Measurements from ENCODE around the gene LCNL1. TPM values are rescaled to one million over a fixed set of nuclear protein-coding genes. Genes with fewer than 3 reads are reported as not detected.

The LCNL1 gene
- total RNA-seq, 2 experiments from 2014 or later, result not detected

GRCh38 chr9:136973618-136974617 is 8.9 kb upstream of the LCNL1 start:
- DNase-seq, result no peak
- no peak overlapping the region for H3K27ac Mint-ChIP-seq
- no peak overlapping the region for H3K4me3 Mint-ChIP-seq
- peaks cover 17% of the 10 kb centered on the region for H3K4me1 Mint-ChIP-seq (ENCODE audit: low read depth)
- H3K9me3 Mint-ChIP-seq, result no peaks in the 10 kb centered on the region
- H3K27me3 Mint-ChIP-seq, result no peaks in the 10 kb centered on the region
- intact Hi-C loops (cut with micrococcal nuclease), result no loop called here
- ChIA-PET POLR2A (interaction anchor here (1.1 kb wide), 1 partner anchor 12 kb away, joined by 3 read pairs; no protein-coding TSS in a partner anchor), CTCF (interaction anchor here (1.1 to 3.8 kb wide), 5 partner anchors 26 to 61 kb away, joined by 3 to 31 read pairs (median 13); partner anchors contain the start of genes ABCA2 and C8G)
- no peaks in the 10 kb centered on the region for H3K36me3 Mint-ChIP-seq

- intact Hi-C loops (cut with micrococcal nuclease), result no loop called here
- ChIA-PET POLR2A (interaction anchor here (0.6 to 1.1 kb wide), 4 partner anchors 13 to 160 kb away, joined by 3 read pairs; partner anchors contain the start of gene PAXX), CTCF (interaction anchor here (0.9 to 3.8 kb wide), 12 partner anchors 10 to 132 kb away, joined by 3 to 31 read pairs (median 5); partner anchors contain the start of genes ABCA2, AJM1, C8G and CLIC3)
- no peaks in the 10 kb centered on the region for H3K9me3 Mint-ChIP-seq
- peak; percentile 40 for DNase-seq
- H3K36me3 Mint-ChIP-seq, result no peaks in the 10 kb centered on the region
- no peaks in the 10 kb centered on the region for H3K27me3 Mint-ChIP-seq
- H3K4me1 Mint-ChIP-seq (ENCODE audit: low read depth), result peaks cover 17% of the 10 kb centered on the region
- no peak overlapping the region for H3K27ac Mint-ChIP-seq
- H3K4me3 Mint-ChIP-seq, result peak overlapping the region; percentile 23
These were observed 7.8 kb upstream of the LCNL1 start for GRCh38 chr9:136974817-136975535.

- Mint-ChIP-seq H3K27ac (no peak overlapping the region), H3K4me3 (peak overlapping the region; percentile 23)
- CTCF ChIA-PET, result interaction anchor here (0.8 to 3.8 kb wide), 13 partner anchors 10 to 188 kb away, joined by 3 to 31 read pairs (median 4); partner anchors contain the start of genes ABCA2, AJM1, CLIC3 and PAXX
These were observed 7.1 kb upstream of the LCNL1 start for GRCh38 chr9:136975644-136976043.

GRCh38 chr9:136977223-136977622 is 5.6 kb upstream of the LCNL1 start, which contains the start of gene PTGDS:
TSS of gene PTGDS (plus strand) at chr9:136977504. CDS start at chr9:136977579, 75 bp downstream.
- H3K4me3 Mint-ChIP-seq, result no peak within 1 kb of the TSS
- intact Hi-C loops (cut with micrococcal nuclease), result no loop called here
- no peaks in the 10 kb centered on the region for H3K36me3 Mint-ChIP-seq
- H3K9me3 Mint-ChIP-seq, result no peaks in the 10 kb centered on the region
- H3K27ac Mint-ChIP-seq, result no peak within 1 kb of the TSS
- peaks cover 1% of the 10 kb centered on the region for H3K27me3 Mint-ChIP-seq
- ChIA-PET CTCF (interaction anchor here (1.3 to 3.8 kb wide), 3 partner anchors 52 to 199 kb away, joined by 3 to 31 read pairs (median 26); partner anchors contain the start of gene ABCA2), POLR2A (no interaction called here)
- peaks cover 17% of the 10 kb centered on the region for H3K4me1 Mint-ChIP-seq (ENCODE audit: low read depth)
- DNase-seq, result no peak

More at GRCh38 chr9:136975644-136976043, 7.1 kb upstream of the LCNL1 start:
- POLR2A ChIA-PET, result interaction anchor here (0.9 kb wide), 1 partner anchor 60 kb away, joined by 3 read pairs; no protein-coding TSS in a partner anchor
- peak; percentile 66 for DNase-seq
- H3K27me3 Mint-ChIP-seq, result no peaks in the 10 kb centered on the region
- peaks cover 17% of the 10 kb centered on the region for H3K4me1 Mint-ChIP-seq (ENCODE audit: low read depth)
- H3K9me3 Mint-ChIP-seq, result no peaks in the 10 kb centered on the region
- no peaks in the 10 kb centered on the region for H3K36me3 Mint-ChIP-seq
- intact Hi-C loops (cut with micrococcal nuclease), result no loop called here

- peaks cover 1% of the 10 kb centered on the region for H3K27me3 Mint-ChIP-seq
- H3K9me3 Mint-ChIP-seq, result no peaks in the 10 kb centered on the region
- ChIA-PET CTCF (interaction anchor here (0.9 to 1.4 kb wide), 2 partner anchors 52 to 135 kb away, joined by 3 to 5 read pairs; partner anchors contain the start of gene AJM1), POLR2A (interaction anchor here (1.0 kb wide), 1 partner anchor 15 kb away, joined by 3 read pairs; the partner anchor contains the start of gene PAXX)
- DNase-seq, result no peak
- intact Hi-C loops (cut with micrococcal nuclease), result loop anchor here (1.0 kb wide), 1 partner anchor 15 kb away; the partner anchor contains the start of gene PAXX
- no peak overlapping the region for H3K27ac Mint-ChIP-seq
- H3K4me1 Mint-ChIP-seq (ENCODE audit: low read depth), result peaks cover 17% of the 10 kb centered on the region
- H3K4me3 Mint-ChIP-seq, result no peak overlapping the region
- H3K36me3 Mint-ChIP-seq, result no peaks in the 10 kb centered on the region
These were observed 5.1 kb upstream of the LCNL1 start for GRCh38 chr9:136977649-136978072.

GRCh38 chr9:136978073-136978864 is 4.5 kb upstream of the LCNL1 start:
- H3K36me3 Mint-ChIP-seq, result no peaks in the 10 kb centered on the region
- ChIA-PET CTCF (interaction anchor here (0.9 to 1.4 kb wide), 2 partner anchors 51 to 136 kb away, joined by 3 to 5 read pairs; partner anchors contain the start of gene AJM1), POLR2A (interaction anchor here (1.0 kb wide), 1 partner anchor 14 kb away, joined by 3 read pairs; the partner anchor contains the start of gene PAXX)
- intact Hi-C loops (cut with micrococcal nuclease), result loop anchor here (1.0 kb wide), 1 partner anchor 14 kb away; the partner anchor contains the start of gene PAXX
- no peaks in the 10 kb centered on the region for H3K9me3 Mint-ChIP-seq
- H3K4me1 Mint-ChIP-seq (ENCODE audit: low read depth), result peaks cover 17% of the 10 kb centered on the region
- DNase-seq, result peak; percentile 77
- peaks cover 1% of the 10 kb centered on the region for H3K27me3 Mint-ChIP-seq
- no peak overlapping the region for H3K4me3 Mint-ChIP-seq
- H3K27ac Mint-ChIP-seq, result no peak overlapping the region

- Mint-ChIP-seq H3K27me3 (peaks cover 6% of the 10 kb centered on the region), H3K4me1 (ENCODE audit: low read depth) (peaks cover 19% of the 10 kb centered on the region), H3K27ac (no peak overlapping the region), H3K4me3 (no peak overlapping the region), H3K36me3 (no peaks in the 10 kb centered on the region), H3K9me3 (no peaks in the 10 kb centered on the region)
- no peak for DNase-seq
- intact Hi-C loops (cut with micrococcal nuclease), result loop anchor here (1.0 kb wide), 1 partner anchor 13 kb away; the partner anchor contains the start of gene PAXX
- ChIA-PET CTCF (interaction anchor here (1.4 kb wide), 1 partner anchor 137 kb away, joined by 3 read pairs; the partner anchor contains the start of gene AJM1), POLR2A (no interaction called here)
These were observed 3.8 kb upstream of the LCNL1 start for GRCh38 chr9:136978865-136979544.

GRCh38 chr9:136979769-136980587 is 2.8 kb upstream of the LCNL1 start:
- Mint-ChIP-seq H3K9me3 (no peaks in the 10 kb centered on the region), H3K4me3 (no peak overlapping the region), H3K27me3 (peaks cover 7% of the 10 kb centered on the region), H3K27ac (no peak overlapping the region), H3K36me3 (no peaks in the 10 kb centered on the region), H3K4me1 (ENCODE audit: low read depth) (peaks cover 16% of the 10 kb centered on the region)
- no peak for DNase-seq
- intact Hi-C loops (cut with micrococcal nuclease), result no loop called here
- POLR2A ChIA-PET, result no interaction called here
- CTCF ChIA-PET, result no interaction called here

DNA sequence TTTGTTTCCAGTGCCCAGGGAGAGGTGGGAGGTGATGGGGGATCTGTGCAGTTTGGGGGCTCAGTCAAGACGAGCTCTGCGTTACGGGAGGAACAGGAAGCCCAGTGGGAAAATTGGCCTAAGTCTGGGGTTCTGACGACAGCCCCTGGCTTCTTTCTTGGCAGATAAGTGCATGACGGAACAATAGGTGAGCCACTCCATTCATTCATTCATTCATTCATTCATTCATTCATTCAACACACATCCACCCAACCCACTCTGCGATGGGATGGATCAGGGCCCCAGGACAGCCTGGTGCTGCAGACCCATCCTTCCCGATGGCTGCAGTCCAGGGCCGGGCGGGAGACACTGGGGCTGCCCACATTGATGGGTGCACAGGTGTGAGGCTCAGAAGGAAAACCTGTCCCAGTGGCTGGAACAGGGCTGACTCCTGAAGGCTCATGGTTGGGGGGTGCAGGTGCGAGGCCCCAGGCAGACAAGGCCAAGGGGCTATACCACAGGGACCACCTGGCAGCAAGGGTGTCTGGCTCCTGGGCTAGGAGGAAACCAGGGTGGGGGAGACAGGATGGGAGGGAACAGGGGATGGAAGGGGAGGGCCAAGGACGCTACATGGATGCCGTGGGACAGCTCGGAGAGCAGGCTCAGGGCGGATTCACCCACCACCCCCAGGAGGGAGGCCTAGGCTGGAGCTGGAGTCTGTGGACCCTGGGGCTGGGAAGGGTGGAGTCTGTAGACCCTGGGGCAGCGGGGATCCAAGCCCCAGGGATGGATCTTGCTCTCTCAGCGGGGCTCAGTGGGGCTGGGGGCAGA is 1.9 kb upstream of the LCNL1 start:
- ChIA-PET CTCF (no interaction called here), POLR2A (no interaction called here)
- no peak for DNase-seq
- Mint-ChIP-seq H3K9me3 (no peaks in the 10 kb centered on the region), H3K4me1 (ENCODE audit: low read depth) (peaks cover 8% of the 10 kb centered on the region), H3K36me3 (no peaks in the 10 kb centered on the region), H3K27ac (peak overlapping the region; percentile 24), H3K27me3 (peaks cover 8% of the 10 kb centered on the region), H3K4me3 (no peak overlapping the region)
- intact Hi-C loops (cut with micrococcal nuclease), result no loop called here

Measured in activated CD4-positive, alpha-beta memory T cell treated with anti-CD3 and anti-CD28 coated beads for 36 hours (primary cell).